IPS-11a (cell line): ENCODE data around the gene WDR82.

Experiments
- H3K4me3 ChIP-seq: one replicate; pipeline ENCODE4 v1.5.1; 2013; ENCODE audit warnings: low read depth, low read length, control low read depth

WDR82 gene

DNA sequence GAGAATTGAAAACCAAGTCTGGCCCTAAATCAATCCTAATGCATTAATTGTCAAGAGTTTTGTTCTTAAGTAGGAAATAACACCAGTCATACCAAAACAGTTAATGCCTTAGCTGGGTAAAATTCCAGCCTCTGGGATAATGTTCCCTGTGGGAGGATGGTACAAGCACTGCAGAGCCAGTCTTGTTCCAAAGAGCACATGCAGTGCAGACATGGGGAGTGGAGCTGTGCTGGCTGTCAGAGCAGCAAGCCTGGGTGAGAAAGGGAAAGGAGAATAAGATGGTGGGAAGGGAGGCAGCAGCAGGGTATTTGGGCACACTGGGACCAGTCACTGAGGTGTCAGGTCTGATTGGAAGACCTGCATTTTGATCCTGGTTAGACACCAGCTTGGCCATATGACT, 68.4 kb downstream of the WDR82 start:
- no peak overlapping the region for H3K4me3 ChIP-seq

DNA sequence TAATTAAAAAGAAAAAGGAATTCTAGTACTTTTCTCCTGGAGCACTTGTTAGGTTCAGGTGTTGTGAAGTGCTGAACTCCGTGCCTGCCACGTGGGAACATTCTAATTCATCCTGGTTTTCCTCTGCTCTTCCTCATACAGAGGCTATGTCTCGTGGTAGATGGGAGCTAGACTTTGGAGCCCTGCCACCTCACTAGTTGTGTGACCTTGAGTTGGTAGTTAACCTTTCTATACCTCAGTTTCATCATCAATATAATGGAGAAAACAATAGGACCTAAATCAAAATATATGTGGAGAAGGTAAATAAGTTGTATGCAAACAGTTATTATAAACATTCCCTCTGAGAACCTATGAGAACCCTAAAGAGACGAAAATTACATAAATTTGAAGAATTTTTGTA, 69.9 kb downstream of the WDR82 start:
- no peak overlapping the region for H3K4me3 ChIP-seq

DNA sequence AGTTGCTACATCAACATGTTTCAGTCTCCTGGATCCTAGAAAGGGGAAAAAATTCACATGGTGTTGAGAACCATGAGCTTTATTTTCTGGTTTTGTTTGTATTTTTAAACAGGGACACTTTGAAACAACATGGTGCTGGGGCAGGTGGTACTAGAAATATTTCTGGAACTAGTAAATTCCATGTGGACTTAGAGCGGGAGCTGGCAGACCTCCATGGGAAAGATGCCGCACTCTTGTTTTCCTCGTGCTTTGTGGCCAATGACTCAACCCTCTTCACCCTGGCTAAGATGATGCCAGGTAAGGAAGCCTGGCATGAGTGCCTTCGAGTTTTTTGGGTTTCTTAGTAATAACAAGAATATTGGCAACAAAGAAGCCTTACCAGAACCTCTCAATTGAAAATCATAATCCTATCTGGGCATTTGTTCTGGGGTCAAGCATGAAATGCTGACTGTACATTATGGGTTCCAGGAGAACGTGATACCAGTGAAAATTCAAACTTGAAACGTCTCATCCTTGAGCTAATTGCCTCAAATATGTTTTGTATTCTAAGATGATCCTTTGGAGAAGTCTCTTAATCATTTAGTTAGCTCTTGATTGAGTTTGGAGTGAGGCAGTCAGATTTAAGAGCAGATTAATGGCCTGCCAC, 72.6 kb downstream of the WDR82 start:
- H3K4me3 ChIP-seq, result no peak overlapping the region
